Motor neuron (in vitro differentiated cells): Measurements from ENCODE around the gene GALNT16. TPM values are rescaled to one million over a fixed set of nuclear protein-coding genes. Genes with fewer than 3 reads are reported as not detected.
"Not testable (repeated sequence)": the region's sequence is repeated elsewhere in the genome, so short reads cannot be mapped to it uniquely, and the experiment has no call there.

Source experiments
- ATAC-seq, 8 experiments: fragments of 200-7000 bp; cut with Tn5 transposase; replicated peaks in 6 of 8; 2 replicates each; pipeline ENCODE4 v1.8.0; 2021; ENCODE audit warnings: mild to moderate bottlenecking in 8 of 8, moderate library complexity in 8 of 8
- H3K27ac ChIP-seq, 2 donors: fragments of 250-450 bp; sonication (Bioruptor Pico); 2 replicates each; pipeline ENCODE4 v1.9.0; 2021; ENCODE audit warnings: antibody characterized with exemption in 2 of 2, mild to moderate bottlenecking in 2 of 2, moderate library complexity in 1 of 2
- H3K4me1 ChIP-seq, 2 donors: fragments of 250-450 bp; sonication (Bioruptor Pico); replicated peaks in 1 of 2; 2 replicates each; pipeline ENCODE4 v1.6.1; 2021; ENCODE audit warnings: antibody characterized with exemption in 2 of 2, mild to moderate bottlenecking in 2 of 2, moderate library complexity in 1 of 2
- H3K4me3 ChIP-seq, 5 donors: fragments of 250-450 bp; sonication (Bioruptor Pico); 2 replicates each; pipeline ENCODE4 v1.9.0; 2021; ENCODE audit warnings: antibody characterized with exemption in 5 of 5, mild to moderate bottlenecking in 5 of 5, moderate library complexity in 4 of 5
- WGBS, 10 experiments: fragments of 450-650 bp; shearing (Covaris generic); methylation state at CpG; one replicate each; pipeline ENCODE4 v1.0.0; 2022; 5-methylcytosine and 5-hydroxymethylcytosine counted together
- in situ Hi-C, 9 experiments: fragments of 400-800 bp; cut with MboI; loops; one replicate each; pipeline ENCODE4 v1.15.0; 2021; ENCODE audit warnings: low sequenced_read_pairs in 9 of 9, low pct_unique_long_range_greater_than_20kb in 2 of 9; ENCODE audit not compliant: unreplicated experiment in 9 of 9
- total RNA-seq, 8 experiments: library from RNA; unstranded; fragments of 300-600 nt; gene quantifications; 2 replicates each; pipeline versions ENCODE4 v1.2.3 to v1.2.4, GENCODE V29; 2022

GALNT16 gene
- total RNA-seq, 8 experiments from 2014 or later: 0.72 to 23.5 (median 11.9) TPM

DNA sequence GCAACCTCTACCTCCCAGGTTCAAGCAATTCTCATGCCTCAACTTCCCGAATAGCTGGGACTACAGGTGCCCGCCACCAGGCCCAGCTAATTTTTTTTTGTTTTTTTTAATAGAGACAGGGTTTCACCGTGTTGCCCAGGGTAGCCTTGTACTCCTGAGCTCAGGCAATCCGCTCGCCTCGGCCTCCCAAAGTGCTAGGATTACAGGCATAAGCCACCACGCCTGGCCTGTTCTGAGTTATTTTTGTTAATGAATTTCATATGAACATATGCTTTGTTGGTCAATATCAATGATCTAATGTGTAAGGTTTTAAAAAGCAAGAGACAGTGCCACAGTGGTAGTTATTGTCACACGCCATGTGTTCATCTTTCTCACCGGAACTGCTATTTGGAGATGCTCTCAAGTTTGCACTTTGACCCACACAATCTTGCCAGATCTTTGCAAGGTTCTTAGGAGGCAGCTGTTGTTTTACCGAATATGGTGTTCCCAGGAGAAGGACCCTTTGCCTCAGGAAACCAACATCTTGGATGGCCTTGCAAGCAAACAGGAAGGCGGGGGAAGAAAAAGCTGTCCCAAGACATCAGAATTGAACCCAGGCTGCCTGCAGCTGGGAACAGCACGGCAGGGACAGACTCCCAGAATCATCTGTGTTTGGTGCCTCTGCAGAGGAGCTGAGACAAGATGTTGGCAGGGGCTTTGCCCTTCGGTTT, 30.0 kb downstream of the GALNT16 start:
- ATAC-seq: no peak
- 37 to 100% (median 88%) methylated on average over 2 to 13 of the region's 13 CpGs; no CpG with 5 or more reads in 1 of the 10 experiments for WGBS, 10 experiments
- peaks cover 3 to 13% of the 10 kb centered on the region in 2 donors for H3K4me1 ChIP-seq
- in situ Hi-C loops: no loop called here
- no peak overlapping the region for H3K27ac ChIP-seq
- no peak overlapping the region for H3K4me3 ChIP-seq

DNA sequence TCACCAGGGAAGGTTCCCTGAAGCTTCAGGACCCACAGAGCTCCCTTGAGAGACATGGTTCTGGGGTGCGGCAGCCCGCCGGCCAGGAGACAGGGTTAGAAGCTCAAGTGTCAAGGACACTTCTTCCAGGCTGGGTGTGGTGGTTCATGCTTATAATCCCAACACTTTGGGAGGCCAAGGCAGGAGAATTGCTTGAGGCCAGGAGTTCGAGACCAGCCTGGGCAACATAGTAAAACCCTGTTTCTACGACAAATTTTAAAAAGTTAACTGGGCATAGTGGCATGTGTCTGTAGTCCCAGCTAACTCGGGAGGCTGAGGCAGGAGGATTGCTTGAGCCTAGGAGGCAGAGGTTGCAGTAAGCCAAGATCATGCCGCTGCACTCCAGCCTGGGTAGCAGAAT, 30.9 kb downstream of the GALNT16 start:
- ATAC-seq, H3K4me3 ChIP-seq, H3K27ac ChIP-seq, in situ Hi-C loops: not testable (repeated sequence)
- 0 to 100% (median 90%) methylated on average over 1 to 7 of the region's 7 CpGs; no CpG with 5 or more reads in 2 of the 10 experiments for WGBS, 10 experiments
- peaks cover 3 to 13% of the 10 kb centered on the region in 2 donors for H3K4me1 ChIP-seq

DNA sequence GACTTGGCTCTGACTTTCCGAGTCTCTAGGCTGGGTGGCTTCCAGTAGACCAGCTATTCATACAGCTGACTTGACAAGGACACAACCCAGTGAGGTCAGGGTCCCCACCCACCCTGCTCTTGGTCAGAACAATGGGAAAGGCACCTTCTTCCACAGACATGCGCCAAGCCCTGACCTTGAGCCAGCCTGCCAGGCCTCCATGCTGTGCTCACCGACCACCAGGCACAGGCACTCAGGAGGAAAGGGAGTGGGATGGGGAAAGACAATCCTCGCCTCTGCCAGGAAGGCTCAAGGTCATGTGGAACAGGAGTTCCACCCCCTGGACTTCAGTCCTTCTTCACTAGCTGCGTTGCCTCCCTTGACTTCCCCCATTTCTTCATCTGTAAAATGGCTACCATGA, 31.4 kb downstream of the GALNT16 start:
- no peak overlapping the region for H3K27ac ChIP-seq
- 60 to 87% (median 80%) methylated on average over 1 to 3 of the region's 5 CpGs; no CpG with 5 or more reads in 5 of the 10 experiments for WGBS, 10 experiments
- peaks cover 3 to 13% of the 10 kb centered on the region in 2 donors for H3K4me1 ChIP-seq
- ATAC-seq: no peak
- no peak overlapping the region for H3K4me3 ChIP-seq
- in situ Hi-C loops: no loop called here

DNA sequence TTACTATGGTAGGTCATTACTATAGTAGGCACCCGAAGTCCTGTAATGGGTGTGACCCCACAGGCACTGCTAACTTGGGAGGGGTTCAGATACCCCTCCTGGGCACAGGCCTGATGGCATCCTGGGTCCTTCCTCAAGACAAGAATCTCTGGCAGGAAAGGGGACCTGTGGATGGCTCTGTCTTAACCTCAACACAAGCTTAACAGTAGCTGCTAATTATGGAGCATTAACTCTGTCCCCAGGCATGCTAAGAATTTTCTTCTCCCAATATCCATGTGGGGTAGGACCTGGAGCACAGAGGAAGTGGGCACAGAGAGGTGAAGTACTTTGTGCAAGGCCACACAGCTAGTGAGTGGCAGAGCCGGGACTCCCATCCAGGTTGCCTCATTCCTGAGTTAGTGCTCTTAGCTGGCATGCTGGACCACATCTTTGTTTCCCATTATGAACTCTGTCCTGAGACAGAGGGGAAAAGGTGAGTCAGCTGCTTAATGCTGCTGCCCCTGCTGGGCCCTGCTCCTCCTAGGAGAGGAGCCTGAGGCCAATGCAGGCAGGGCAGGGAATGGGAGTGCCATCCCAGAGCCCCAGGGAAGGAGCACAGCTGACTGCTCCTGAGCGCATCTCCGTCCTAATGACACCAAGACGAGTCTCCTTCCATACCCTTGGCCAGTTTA, 32.1 kb downstream of the GALNT16 start:
- in situ Hi-C loops: no loop called here
- Histone ChIP-seq H3K27ac (no peak overlapping the region), H3K4me1 (peaks cover 2 to 10% of the 10 kb centered on the region in 2 donors), H3K4me3 (no peak overlapping the region)
- ATAC-seq: peak in 2 of 8 experiments; percentile 38 to 56
- WGBS, 10 experiments: 65 to 90% (median 73%) methylated on average over 2 to 5 of the region's 5 CpGs; no CpG with 5 or more reads in 4 of the 10 experiments

DNA sequence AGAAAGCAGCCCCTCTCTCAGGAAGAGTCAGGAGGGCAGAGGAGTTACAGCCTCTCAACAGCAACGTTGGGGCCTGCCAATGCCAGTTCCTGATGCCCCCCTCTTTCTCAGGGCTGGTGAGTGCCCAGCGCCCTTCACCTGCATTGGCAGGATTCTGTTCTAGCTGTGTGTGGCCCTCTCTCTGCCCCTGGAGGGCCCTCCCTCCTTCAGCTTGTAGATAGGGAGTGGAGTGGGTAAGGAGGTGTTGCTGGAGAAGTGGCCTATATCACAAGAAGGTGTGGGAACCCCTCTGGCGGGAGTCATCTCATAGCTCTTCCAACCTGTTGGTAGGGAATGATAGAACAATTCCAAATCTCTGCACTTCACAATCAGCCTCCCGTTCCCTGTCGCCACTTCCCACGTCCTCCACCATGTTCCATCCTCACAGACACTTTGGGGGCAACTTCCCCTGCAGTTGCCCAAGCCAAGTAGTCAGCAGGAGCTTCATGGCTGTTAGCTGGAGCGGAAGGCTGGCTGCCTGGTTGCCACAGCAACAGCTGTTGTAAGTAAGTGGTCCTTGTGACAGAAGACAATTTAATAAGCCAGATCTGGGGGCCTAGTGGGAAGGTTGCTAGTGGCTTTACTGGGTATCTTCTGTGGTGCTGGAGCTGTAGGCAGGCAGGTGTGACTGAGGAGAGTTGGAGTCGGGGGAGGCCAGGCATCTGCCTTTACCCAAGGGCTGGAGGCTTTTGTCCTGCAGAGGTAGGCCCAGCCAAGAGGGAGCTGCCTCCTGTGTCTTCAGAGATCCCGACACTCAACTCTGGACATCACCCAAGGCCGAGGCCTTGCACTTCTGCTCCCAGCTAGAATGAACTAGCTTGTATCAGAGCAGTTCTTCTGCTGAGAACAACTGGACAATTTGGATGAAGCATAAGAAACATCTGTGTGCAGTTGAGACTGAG, 38.4 kb downstream of the GALNT16 start:
- peaks cover 9 to 13% of the 10 kb centered on the region in 2 donors for H3K4me1 ChIP-seq
- ATAC-seq: peak in 5 of 8 experiments; percentile 67 to 92 (median 76)
- peak overlapping the region in 1 of 2 donors; percentile 25 for H3K27ac ChIP-seq
- WGBS, 10 experiments: 38 to 82% (median 70%) methylated on average over 1 to 5 of the region's 10 CpGs; no CpG with 5 or more reads in 1 of the 10 experiments
- no peak overlapping the region for H3K4me3 ChIP-seq
- in situ Hi-C loops: no loop called here

DNA sequence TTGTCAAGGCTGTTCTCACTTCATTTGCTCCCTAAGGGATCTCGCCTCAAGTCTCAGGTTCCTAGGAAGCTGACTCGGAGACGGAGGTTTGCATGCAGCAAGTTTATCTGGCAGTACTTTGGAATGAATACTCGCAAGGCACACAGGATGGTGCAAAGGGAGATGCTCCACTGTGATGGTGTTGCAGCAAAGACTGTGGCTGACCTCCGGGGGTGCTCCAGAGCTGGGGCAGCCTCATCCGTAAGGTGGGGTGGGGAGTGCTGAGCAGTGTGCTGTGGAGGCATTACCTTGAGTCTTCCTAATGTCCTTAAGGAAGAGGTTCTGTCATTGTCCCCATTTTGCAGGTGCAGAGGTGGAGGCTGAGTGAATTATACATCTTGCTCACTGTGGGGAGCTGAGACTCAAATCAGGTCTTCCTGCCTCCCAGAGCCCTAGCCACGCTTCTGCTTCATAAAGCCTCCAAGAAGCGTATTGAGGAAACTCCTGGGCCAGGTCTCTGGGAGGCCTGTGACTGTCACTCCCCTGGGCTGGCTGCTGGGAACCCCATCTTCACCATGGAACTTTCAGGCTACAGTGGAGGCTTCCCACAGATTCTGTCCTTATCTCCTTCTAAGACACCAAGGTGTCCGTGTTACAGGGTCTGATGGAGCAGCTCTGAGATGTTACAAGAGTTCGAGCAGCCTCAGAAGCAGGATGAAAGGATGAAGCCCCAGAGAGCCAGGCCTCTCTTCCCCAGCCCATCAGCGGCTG, 39.5 kb downstream of the GALNT16 start:
- ATAC-seq: peak in 4 of 8 experiments; percentile 33 to 47 (median 36)
- in situ Hi-C loops: no loop called here

DNA sequence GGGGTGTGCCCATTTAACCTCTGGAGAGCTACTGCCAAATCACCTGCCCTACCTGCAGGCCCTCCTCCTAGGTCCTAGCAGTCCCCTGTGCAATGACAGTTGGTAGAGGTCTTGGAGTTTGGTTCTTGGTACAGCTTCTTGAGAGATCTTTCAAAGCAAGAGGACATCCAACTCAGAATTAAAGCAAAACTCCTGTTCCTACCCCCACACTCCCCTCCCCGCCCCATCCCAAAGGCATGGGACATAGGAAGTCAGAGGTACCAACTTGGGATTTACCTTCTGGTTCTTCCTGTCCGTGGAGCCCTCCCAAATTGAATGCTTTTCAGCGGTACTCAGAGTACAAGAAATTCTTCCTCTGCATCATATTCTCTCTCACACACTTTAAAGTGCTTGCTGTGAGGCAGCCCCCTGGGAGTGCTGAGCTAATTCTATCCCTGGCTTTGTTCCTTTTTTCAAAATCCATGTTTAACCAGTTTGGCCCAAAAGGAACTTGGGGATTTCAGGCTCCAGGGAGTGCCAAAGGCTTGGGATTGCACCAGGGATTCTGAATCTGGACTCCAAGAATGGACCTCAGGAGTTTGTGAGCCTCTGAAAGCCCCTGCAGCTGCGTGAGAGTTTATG, 40.8 kb downstream of the GALNT16 start:
- in situ Hi-C loops: no loop called here
- ATAC-seq: no peak

More for the DNA sequence above, 39.5 kb downstream of the GALNT16 start:
- Histone ChIP-seq H3K27ac (no peak overlapping the region), H3K4me3 (no peak overlapping the region), H3K4me1 (peaks cover 9 to 13% of the 10 kb centered on the region in 2 donors)
- 49 to 100% (median 81%) methylated on average over 1 to 6 of the region's 11 CpGs; no CpG with 5 or more reads in 1 of the 10 experiments for WGBS, 10 experiments

DNA sequence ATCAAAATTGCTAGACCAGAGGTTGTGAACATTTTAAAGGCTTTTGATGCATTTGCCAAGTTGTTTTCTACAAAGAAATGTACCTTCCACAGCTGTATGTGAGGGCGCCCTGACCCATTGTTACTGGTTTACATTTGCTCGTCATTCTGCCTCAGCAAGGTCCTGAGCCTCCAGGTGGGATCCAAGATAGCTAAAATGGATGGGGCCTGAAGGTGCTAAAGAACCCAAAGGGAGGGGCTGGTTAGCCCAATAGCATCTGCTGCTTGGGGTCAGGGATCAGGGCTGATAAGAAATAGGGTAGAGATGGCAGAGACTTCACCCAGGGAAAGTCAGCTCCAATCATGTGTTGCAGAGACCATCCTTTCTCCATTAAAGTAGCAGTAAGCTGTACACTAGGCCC, 43.1 kb downstream of the GALNT16 start:
- no peak overlapping the region for H3K4me3 ChIP-seq
- in situ Hi-C loops: no loop called here
- 40 to 100% (median 81%) methylated on average over 1 to 2 of the region's 2 CpGs; no CpG with 5 or more reads in 4 of the 10 experiments for WGBS, 10 experiments
- H3K27ac ChIP-seq: no peak overlapping the region
- no peak for ATAC-seq
- peaks cover 9 to 12% of the 10 kb centered on the region in 2 donors for H3K4me1 ChIP-seq

More for the DNA sequence above, 40.8 kb downstream of the GALNT16 start:
- 0 to 100% (median 67%) methylated on average over 1 to 3 of the region's 4 CpGs; no CpG with 5 or more reads in 4 of the 10 experiments for WGBS, 10 experiments
- peaks cover 9 to 13% of the 10 kb centered on the region in 2 donors for H3K4me1 ChIP-seq
- H3K4me3 ChIP-seq: no peak overlapping the region
- no peak overlapping the region for H3K27ac ChIP-seq

DNA sequence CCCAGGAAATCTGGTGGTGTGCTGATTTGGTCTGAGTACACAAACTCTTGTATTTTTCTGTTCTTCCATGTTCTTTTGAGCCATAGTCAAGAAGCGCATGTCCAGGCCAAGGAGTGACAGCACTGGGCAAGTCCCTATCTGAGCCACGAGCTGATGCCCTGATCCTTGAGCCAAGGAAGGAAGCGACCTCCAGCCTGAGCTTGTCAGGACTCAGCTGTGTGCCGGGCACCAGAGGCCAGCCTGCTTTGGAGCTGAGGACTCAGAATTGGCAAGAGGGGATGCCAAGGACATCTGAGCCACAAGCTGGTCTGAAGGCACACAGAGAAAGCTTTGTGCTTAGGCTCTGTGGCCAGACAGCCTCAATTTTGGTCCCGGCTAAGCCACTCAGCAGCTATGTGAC, 52.6 kb downstream of the GALNT16 start:
- no peaks in the 10 kb centered on the region for H3K4me1 ChIP-seq
- ATAC-seq: no peak
- no peak overlapping the region for H3K4me3 ChIP-seq
- whole genome bisulfite sequencing, 10 experiments: 33 to 100% (median 69%) methylated on average over 1 to 2 of the region's 5 CpGs; no CpG with 5 or more reads in 4 of the 10 experiments
- in situ Hi-C loops: no loop called here
- no peak overlapping the region for H3K27ac ChIP-seq

DNA sequence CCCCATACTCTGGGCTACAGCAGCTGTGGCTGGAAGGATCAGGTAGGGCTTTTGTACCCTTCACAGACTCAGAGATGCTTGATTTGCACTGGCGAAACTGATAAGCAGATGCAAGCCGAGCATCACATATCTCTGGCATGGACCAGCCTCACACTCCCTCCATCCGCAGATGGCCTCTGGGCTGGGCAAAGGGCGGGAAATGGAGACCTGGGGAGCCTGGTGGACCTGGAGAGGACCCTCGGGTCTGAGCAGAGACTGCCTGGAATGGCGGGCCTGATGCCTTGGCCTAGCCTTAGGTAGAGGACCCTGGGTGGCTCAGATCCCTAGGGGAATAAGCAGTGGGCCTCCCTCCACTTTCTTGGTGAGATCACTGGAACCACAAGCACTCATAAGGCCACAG, 53.2 kb downstream of the GALNT16 start:
- 60 to 87% methylated on average over 1 to 3 of the region's 6 CpGs; no CpG with 5 or more reads in 8 of the 10 experiments for WGBS, 10 experiments
- in situ Hi-C loops: no loop called here
- no peak overlapping the region for H3K4me3 ChIP-seq
- no peak overlapping the region for H3K27ac ChIP-seq
- ATAC-seq: no peak
- H3K4me1 ChIP-seq: no peaks in the 10 kb centered on the region

DNA sequence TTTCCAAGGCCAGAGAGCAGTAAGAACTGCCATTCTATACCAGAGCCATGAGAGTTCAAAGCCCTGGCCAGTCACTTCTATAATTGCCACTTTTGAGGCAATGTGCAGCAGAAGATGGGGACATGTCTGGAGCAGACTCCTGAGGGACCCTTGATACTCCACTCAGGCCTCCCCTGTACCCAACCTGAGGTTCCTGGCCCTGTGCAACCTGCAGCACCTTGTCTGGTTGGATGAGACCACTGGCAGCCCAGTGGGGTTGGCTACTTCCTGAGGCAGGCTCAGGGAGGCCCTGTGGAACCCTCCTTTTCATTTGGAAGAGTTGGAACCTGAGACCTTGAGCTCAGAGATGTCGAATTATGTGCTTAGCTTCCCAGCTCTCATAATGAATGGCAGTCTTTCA, 54.4 kb downstream of the GALNT16 start:
- 25 to 100% (median 71%) methylated on average over 1 of the region's 1 CpG; no CpG with 5 or more reads in 5 of the 10 experiments for WGBS, 10 experiments
- Histone ChIP-seq H3K4me1 (no peaks in the 10 kb centered on the region), H3K4me3 (no peak overlapping the region), H3K27ac (no peak overlapping the region)
- in situ Hi-C loops: no loop called here
- ATAC-seq: no peak

DNA sequence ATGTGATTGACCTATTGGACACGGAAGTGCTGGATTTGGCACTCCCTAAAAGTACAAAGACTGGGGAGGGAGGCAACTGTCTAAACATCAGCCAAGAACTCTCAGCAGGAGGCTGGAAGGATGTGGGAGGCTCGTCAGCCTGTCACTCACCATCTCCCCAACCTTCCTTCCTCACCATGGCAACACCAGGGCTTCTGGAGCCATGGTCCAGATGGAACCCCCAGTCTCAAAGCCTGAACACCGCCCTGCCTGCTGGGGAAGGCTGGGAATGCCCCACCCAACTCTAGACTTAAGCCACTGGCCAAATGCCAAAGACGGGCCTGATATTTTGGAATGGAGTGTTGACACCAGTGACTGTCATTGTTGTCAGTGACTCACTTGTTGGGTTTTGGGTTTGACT, 55.3 kb downstream of the GALNT16 start:
- no peaks in the 10 kb centered on the region for H3K4me1 ChIP-seq
- in situ Hi-C loops: no loop called here
- ATAC-seq: peak in 1 of 8 experiments; percentile 11
- WGBS, 10 experiments: 0 to 100% (median 80%) methylated on average over 1 to 3 of the region's 4 CpGs; no CpG with 5 or more reads in 1 of the 10 experiments
- H3K27ac ChIP-seq: no peak overlapping the region
- H3K4me3 ChIP-seq: no peak overlapping the region
